ENCODE results near the gene ALOX5AP. TPM values are rescaled to one million over a fixed set of nuclear protein-coding genes. Genes with fewer than 3 reads are reported as not detected.

Gene ALOX5AP
- polyA plus RNA-seq, 1 experiment = 0.11 TPM

DNA sequence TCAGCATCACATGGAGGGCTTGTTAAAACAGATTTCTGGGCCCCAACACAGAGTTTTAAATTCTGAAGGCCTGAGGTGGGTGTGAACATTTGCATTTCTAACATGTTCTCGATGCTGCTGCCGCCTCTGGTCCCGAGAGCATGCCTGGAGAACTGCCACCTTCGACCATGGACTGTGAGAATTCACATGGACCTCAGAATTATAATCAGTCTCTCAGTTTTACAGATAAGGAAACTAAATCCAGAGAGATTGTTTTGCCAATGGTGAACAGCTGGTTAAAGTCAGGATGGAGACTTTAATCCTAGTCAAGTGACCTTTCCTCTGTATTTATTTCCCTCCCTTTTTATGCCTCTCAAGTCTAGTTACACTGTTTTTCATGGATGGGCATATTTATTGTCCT lies 14.7 kb downstream of the ALOX5AP start:
- Histone ChIP-seq H3K36me3 (ENCODE audit: control insufficient read depth, insufficient read depth, low read length) (no peaks in the 10 kb centered on the region), H3K27me3 (ENCODE audit: control insufficient read depth, insufficient read depth, low read length) (no peaks in the 10 kb centered on the region; the same call in none of the 2 replicates), H3K4me3 (ENCODE audit: low read depth, low read length) (no peak overlapping the region)
- ChIA-PET CTCF (no interaction called here), POLR2A (no interaction called here)
- TF ChIP-seq, protein P1, sequence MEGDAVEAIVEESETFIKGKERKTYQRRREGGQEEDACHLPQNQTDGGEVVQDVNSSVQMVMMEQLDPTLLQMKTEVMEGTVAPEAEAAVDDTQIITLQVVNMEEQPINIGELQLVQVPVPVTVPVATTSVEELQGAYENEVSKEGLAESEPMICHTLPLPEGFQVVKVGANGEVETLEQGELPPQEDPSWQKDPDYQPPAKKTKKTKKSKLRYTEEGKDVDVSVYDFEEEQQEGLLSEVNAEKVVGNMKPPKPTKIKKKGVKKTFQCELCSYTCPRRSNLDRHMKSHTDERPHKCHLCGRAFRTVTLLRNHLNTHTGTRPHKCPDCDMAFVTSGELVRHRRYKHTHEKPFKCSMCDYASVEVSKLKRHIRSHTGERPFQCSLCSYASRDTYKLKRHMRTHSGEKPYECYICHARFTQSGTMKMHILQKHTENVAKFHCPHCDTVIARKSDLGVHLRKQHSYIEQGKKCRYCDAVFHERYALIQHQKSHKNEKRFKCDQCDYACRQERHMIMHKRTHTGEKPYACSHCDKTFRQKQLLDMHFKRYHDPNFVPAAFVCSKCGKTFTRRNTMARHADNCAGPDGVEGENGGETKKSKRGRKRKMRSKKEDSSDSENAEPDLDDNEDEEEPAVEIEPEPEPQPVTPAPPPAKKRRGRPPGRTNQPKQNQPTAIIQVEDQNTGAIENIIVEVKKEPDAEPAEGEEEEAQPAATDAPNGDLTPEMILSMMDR (IDR thresholded peaks at IDR 0.05; ENCODE audit: insufficient read depth, low read depth, low read length) = no peak
- no peak for DNase-seq (ENCODE audit: low read depth)

DNA sequence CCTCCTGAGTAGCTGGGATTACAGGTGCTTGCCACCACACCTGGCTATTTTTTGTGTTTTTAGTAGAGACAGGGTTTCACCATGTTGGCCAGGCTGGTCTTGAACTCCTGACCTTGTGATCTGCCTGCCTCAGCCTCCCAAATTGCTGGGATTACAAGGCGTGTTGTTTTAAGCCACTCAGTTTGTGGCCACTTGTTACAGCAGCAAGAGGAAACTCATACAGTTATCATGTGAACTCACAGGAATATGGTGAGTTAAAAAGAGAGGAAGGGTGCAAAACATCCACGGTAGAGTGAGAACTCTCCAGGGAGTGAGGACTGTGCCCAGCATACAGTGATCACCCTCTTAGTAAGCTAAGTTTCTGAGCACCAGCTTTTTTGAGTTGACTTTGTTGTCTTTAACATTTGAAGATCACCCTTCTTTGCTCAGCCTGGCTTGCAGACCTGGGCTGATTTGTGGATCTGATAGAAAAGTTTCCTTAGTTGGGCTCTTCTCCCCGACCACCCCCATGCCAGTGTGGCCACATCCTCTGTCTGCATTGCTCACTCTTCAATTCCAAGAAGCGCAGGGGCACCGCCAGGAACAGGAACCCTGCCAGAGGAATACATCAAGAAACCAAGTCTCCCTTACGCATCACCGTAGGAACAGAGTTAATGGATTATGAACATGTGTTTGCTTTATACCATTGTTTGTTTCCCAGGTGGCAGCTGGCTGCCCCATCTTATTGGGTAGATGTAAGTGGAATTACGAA lies 16.0 kb downstream of the ALOX5AP start:
- DNase-seq (ENCODE audit: low read depth) = no peak
- TF ChIP-seq, protein P1 (IDR thresholded peaks at IDR 0.05; ENCODE audit: insufficient read depth, low read depth, low read length) = no peak
- Histone ChIP-seq H3K4me3 (ENCODE audit: low read depth, low read length) (no peak overlapping the region), H3K36me3 (ENCODE audit: control insufficient read depth, insufficient read depth, low read length) (no peaks in the 10 kb centered on the region), H3K27me3 (ENCODE audit: control insufficient read depth, insufficient read depth, low read length) (peaks cover 6% of the 10 kb centered on the region)
- ChIA-PET POLR2A (no interaction called here), CTCF (no interaction called here)

DNA sequence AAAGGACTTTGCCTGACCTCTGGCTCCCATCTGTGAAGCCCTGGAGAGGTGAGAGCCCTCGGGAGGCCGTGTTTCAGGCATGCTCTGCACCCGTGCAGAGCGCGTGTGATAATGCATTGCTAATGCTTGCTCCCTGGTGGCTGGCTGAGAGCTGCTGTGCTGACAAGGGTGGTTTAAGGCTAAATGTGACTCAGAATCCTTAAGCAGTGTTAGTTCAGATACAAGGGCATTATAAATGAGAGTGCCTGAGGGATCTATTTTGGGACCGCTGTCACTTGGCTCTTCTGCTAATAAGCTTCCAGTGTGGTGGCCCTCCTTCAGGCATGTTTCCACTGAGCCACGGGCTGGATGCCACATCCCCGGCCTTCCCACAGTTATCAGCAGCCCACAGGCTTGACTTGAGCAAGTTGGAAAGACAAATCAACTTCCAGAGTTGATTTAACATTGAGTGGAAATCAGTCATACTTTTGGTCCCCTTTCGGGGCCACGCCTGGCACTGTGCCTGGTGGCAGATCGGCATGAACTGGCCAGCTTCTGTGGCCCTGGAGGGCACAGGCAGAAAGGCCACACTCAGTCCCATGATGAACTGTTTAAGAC lies 17.0 kb downstream of the ALOX5AP start:
- TF ChIP-seq, protein P1 (IDR thresholded peaks at IDR 0.05; ENCODE audit: insufficient read depth, low read depth, low read length) = no peak
- Histone ChIP-seq H3K27me3 (ENCODE audit: control insufficient read depth, insufficient read depth, low read length) (peaks cover 8% of the 10 kb centered on the region), H3K4me3 (ENCODE audit: low read depth, low read length) (no peak overlapping the region), H3K36me3 (ENCODE audit: control insufficient read depth, insufficient read depth, low read length) (no peaks in the 10 kb centered on the region)
- ChIA-PET CTCF (interaction anchor here (0.9 to 1.5 kb wide), 2 partner anchors 9 to 17 kb away, joined by 3 read pairs; no protein-coding TSS in a partner anchor), POLR2A (no interaction called here)
- no peak for DNase-seq (ENCODE audit: low read depth)

DNA sequence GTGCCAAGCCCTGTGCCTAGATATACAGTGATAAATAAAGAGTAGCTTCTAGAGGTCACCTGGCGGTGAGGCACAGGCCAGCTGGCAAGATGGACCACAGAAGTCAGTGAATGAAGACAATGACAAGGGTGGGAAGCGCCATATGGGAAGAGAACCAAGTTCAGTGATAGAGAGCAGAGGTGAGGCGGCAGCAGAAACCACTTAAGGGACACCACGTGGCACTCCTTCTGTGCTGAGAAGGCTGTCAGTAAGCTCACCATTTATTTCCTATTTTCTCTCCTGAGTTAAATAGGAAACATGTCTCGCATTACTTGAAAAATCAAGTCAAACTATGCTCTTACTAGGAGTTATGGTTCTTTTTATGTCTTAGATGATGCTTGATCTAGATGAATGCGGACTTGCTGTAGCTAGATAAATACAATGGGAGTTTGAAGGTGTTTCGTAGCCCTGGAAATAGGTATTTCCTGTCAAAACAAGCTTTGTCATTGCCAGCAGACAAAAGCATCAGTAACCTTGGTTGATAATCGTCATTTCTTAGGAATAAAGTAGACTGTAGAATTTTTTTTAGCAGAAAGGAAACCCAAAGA lies 17.8 kb downstream of the ALOX5AP start:
- POLR2A ChIA-PET = no interaction called here
- no peak for DNase-seq (ENCODE audit: low read depth)
- CTCF ChIA-PET = interaction anchor here (1.5 kb wide), 1 partner anchor 17 kb away, joined by 3 read pairs; no protein-coding TSS in a partner anchor

DNA sequence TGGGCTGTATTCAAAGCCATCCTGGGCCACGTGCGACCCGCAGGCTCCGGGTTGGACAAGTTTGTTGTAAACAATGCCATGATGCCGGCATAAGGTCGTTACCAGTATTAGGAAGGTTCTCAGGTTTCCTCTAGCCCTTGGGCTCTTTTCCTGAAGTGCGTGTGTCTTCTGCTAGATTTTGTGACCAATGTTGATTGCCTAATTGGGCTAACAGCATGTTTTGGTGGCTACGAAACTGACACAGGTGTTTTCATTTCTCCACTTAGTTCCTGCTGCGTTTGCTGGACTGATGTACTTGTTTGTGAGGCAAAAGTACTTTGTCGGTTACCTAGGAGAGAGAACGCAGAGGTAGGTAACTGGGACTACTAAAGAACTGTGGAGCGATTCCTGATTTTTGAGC lies 20.3 kb downstream of the ALOX5AP start:
- TF ChIP-seq, protein P1 (IDR thresholded peaks at IDR 0.05; ENCODE audit: insufficient read depth, low read depth, low read length) = no peak
- no peak overlapping the region for H3K4me3 ChIP-seq (ENCODE audit: low read depth, low read length)
- POLR2A ChIA-PET = no interaction called here
- no peaks in the 10 kb centered on the region for H3K36me3 ChIP-seq (ENCODE audit: control insufficient read depth, insufficient read depth, low read length)
- DNase-seq (ENCODE audit: low read depth) = no peak
- peaks cover 10% of the 10 kb centered on the region for H3K27me3 ChIP-seq (ENCODE audit: control insufficient read depth, insufficient read depth, low read length)
- CTCF ChIA-PET = interaction anchor here (1.0 kb wide), 1 partner anchor 8 kb away, joined by 4 read pairs; no protein-coding TSS in a partner anchor

More for the DNA sequence above, 17.8 kb downstream of the ALOX5AP start:
- H3K4me3 ChIP-seq (ENCODE audit: low read depth, low read length) = no peak overlapping the region
- no peaks in the 10 kb centered on the region for H3K36me3 ChIP-seq (ENCODE audit: control insufficient read depth, insufficient read depth, low read length)
- TF ChIP-seq, protein P1 (IDR thresholded peaks at IDR 0.05; ENCODE audit: insufficient read depth, low read depth, low read length) = no peak
- H3K27me3 ChIP-seq (ENCODE audit: control insufficient read depth, insufficient read depth, low read length) = peaks cover 9% of the 10 kb centered on the region
